Breast epithelium (tissue), 4 donors: ENCODE data around the gene SPIRE1. TPM values are rescaled to one million over a fixed set of nuclear protein-coding genes. Genes with fewer than 3 reads are reported as not detected.

Experiments used
- DNase-seq, 2 donors: peaks; one replicate each; pipeline ENCODE4 v3.0.0-alpha.2; 2019; ENCODE audit warnings: low spot score in 2 of 2
- H3K27ac ChIP-seq, 2 donors: fragments of 200-600 bp; sonication (generic) in 1 of 2; one replicate each; pipeline ENCODE4 v1.5.1; 2016 to 2019; ENCODE audit warnings: mild to moderate bottlenecking in 1 of 2
- H3K27me3 ChIP-seq, 2 donors: fragments of 200-600 bp; sonication (generic) in 1 of 2; one replicate each; pipeline versions ENCODE4 v1.5.1 to v1.6.0; 2017 to 2019; ENCODE audit warnings: control low read depth in 1 of 2, mild to moderate bottlenecking in 1 of 2
- H3K36me3 ChIP-seq: fragments of 200-600 bp; one replicate; pipeline ENCODE4 v1.5.1; 2019
- H3K4me1 ChIP-seq, 2 donors: fragments of 200-600 bp; sonication (generic); one replicate each; pipeline ENCODE4 v1.5.1; 2016 to 2019; ENCODE audit warnings: control low read depth in 1 of 2
- H3K4me3 ChIP-seq, 3 donors: fragments of 200-600 bp; sonication (generic); 1 replicate in 2 of 3; 2 replicates in 1 of 3; pipeline ENCODE4 v1.5.1; 2016 to 2019; ENCODE audit warnings: mild to moderate bottlenecking in 3 of 3, moderate library complexity in 2 of 3
- H3K9me3 ChIP-seq, 2 donors: fragments of 200-600 bp; sonication (generic) in 1 of 2; one replicate each; pipeline ENCODE4 v1.5.1; 2016 to 2019; ENCODE audit warnings: control low read depth in 1 of 2
- POLR2A ChIP-seq: fragments of 450-650 bp; IDR thresholded peaks from one replicate; pipeline ENCODE4 v1.6.1; 2016; ENCODE audit warnings: antibody characterized with exemption, mild to moderate bottlenecking, moderate library complexity
- POLR2AphosphoS5 ChIP-seq, 3 donors: sonication (generic); formaldehyde crosslinking; IDR thresholded peaks; one replicate each; pipeline ENCODE4 v1.6.1; 2017; ENCODE audit warnings: antibody characterized with exemption in 3 of 3
- intact Hi-C: fragments of 100-400 bp; cut with DNase I; formaldehyde crosslinking; loops from one replicate; pipeline ENCODE4 v1.15.1; 2023; ENCODE audit warnings: low total_unique reads
- total RNA-seq, 3 donors: library from RNA; depleted of rRNA; stranded (reverse); fragments of >200 nt; gene quantifications; one replicate each; pipeline ENCODE4 v1.1.0, GENCODE V29; 2016
- TF ChIP-seq, protein P1 (sequence below), 3 donors: fragments of 450-650 bp; IDR thresholded peaks; one replicate each; pipeline ENCODE4 v1.5.1; 2016 to 2017; ENCODE audit warnings: antibody characterized with exemption in 3 of 3, mild to moderate bottlenecking in 3 of 3, moderate library complexity in 3 of 3

Gene SPIRE1
- total RNA-seq, 3 donors from 2014 or later: 24.3 to 38.5 (median 25.9) TPM

GRCh38 chr18:12515550-12515949 is 142.4 kb downstream of the SPIRE1 start:
- no peak for DNase-seq
- intact Hi-C loops: loop anchor here (10.0 kb wide), 1 partner anchor 101 kb away; no protein-coding TSS in a partner anchor
- Histone ChIP-seq H3K9me3 (no peaks in the 10 kb centered on the region), H3K27me3 (no peaks in the 10 kb centered on the region), H3K36me3 (no peaks in the 10 kb centered on the region), H3K27ac (no peak overlapping the region), H3K4me1 (no peaks in the 10 kb centered on the region), H3K4me3 (no peak overlapping the region)
- TF ChIP-seq POLR2A (no peak), POLR2AphosphoS5 (IDR thresholded peaks at IDR 0.05) (no peak)
- TF ChIP-seq, protein P1, sequence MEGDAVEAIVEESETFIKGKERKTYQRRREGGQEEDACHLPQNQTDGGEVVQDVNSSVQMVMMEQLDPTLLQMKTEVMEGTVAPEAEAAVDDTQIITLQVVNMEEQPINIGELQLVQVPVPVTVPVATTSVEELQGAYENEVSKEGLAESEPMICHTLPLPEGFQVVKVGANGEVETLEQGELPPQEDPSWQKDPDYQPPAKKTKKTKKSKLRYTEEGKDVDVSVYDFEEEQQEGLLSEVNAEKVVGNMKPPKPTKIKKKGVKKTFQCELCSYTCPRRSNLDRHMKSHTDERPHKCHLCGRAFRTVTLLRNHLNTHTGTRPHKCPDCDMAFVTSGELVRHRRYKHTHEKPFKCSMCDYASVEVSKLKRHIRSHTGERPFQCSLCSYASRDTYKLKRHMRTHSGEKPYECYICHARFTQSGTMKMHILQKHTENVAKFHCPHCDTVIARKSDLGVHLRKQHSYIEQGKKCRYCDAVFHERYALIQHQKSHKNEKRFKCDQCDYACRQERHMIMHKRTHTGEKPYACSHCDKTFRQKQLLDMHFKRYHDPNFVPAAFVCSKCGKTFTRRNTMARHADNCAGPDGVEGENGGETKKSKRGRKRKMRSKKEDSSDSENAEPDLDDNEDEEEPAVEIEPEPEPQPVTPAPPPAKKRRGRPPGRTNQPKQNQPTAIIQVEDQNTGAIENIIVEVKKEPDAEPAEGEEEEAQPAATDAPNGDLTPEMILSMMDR (IDR thresholded peaks at IDR 0.05): no peak

DNA sequence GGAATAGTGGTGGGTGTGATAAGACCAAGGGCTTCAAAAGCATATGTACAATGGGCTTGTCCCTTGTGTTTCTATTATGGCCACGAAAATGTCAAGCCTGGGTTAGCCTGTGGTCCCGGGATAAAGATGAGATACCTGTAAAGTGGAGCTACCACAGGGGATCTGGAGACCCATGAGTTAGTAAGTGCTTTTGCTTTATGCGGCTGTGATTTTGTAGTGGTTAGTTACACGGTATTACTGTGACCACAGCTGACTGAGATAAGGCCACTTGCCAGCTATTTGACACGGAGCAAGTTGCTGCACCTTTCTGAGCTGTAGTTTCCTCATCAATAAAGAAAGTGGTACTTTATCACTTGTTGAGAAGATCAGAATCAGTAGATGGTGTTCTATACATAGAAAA is 150.9 kb downstream of the SPIRE1 start:
- no peaks in the 10 kb centered on the region for H3K36me3 ChIP-seq
- intact Hi-C loops: no loop called here
- no peak overlapping the region for H3K4me3 ChIP-seq
- no peak for DNase-seq
- TF ChIP-seq POLR2A (no peak), POLR2AphosphoS5 (IDR thresholded peaks at IDR 0.05) (no peak)
- TF ChIP-seq, protein P1 (IDR thresholded peaks at IDR 0.05): no peak
- no peaks in the 10 kb centered on the region for H3K4me1 ChIP-seq
- no peaks in the 10 kb centered on the region for H3K27me3 ChIP-seq
- no peak overlapping the region for H3K27ac ChIP-seq
- no peaks in the 10 kb centered on the region for H3K9me3 ChIP-seq

GRCh38 chr18:12500986-12501385 is 156.9 kb downstream of the SPIRE1 start:
- H3K9me3 ChIP-seq: no peaks in the 10 kb centered on the region
- H3K27me3 ChIP-seq: no peaks in the 10 kb centered on the region
- H3K36me3 ChIP-seq: no peaks in the 10 kb centered on the region
- DNase-seq: no peak
- H3K27ac ChIP-seq: no peak overlapping the region
- no peaks in the 10 kb centered on the region for H3K4me1 ChIP-seq
- TF ChIP-seq POLR2A (no peak), POLR2AphosphoS5 (IDR thresholded peaks at IDR 0.05) (no peak)
- TF ChIP-seq, protein P1 (IDR thresholded peaks at IDR 0.05): no peak
- intact Hi-C loops: no loop called here
- no peak overlapping the region for H3K4me3 ChIP-seq

DNA sequence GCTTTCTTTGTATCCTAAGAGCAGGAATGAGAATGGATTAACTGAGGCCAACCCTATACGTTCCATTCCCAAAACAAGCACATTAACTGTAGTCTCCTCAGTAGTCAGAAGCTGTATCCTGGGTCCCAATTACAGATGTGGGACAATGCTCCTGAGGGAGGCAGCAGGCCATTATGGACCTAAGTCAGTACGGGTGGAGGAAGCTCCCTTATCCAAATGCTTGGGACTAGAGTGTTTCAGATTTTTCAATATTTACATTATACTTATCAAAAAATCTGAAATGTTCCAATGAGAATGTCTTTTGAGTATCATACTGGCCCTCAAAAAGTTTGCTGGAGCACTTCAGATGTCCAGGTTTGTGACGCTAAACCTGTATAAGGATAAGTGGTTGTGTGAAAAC is 160.1 kb downstream of the SPIRE1 start:
- H3K4me3 ChIP-seq: no peak overlapping the region
- H3K36me3 ChIP-seq: no peaks in the 10 kb centered on the region
- H3K27me3 ChIP-seq: no peaks in the 10 kb centered on the region
- no peaks in the 10 kb centered on the region for H3K4me1 ChIP-seq
- DNase-seq: no peak
- no peak overlapping the region for H3K27ac ChIP-seq
- intact Hi-C loops: no loop called here
- TF ChIP-seq POLR2AphosphoS5 (IDR thresholded peaks at IDR 0.05): no peak
- TF ChIP-seq, protein P1 (IDR thresholded peaks at IDR 0.05): no peak
- no peak for TF ChIP-seq POLR2A
- H3K9me3 ChIP-seq: no peaks in the 10 kb centered on the region

GRCh38 chr18:12497296-12497695 is 160.6 kb downstream of the SPIRE1 start:
- DNase-seq: no peak
- no peak overlapping the region for H3K27ac ChIP-seq
- no peak overlapping the region for H3K4me3 ChIP-seq
- H3K4me1 ChIP-seq: no peaks in the 10 kb centered on the region
- H3K9me3 ChIP-seq: no peaks in the 10 kb centered on the region
- no peaks in the 10 kb centered on the region for H3K27me3 ChIP-seq
- intact Hi-C loops: no loop called here
- no peaks in the 10 kb centered on the region for H3K36me3 ChIP-seq
- TF ChIP-seq POLR2A (no peak), POLR2AphosphoS5 (IDR thresholded peaks at IDR 0.05) (no peak)
- TF ChIP-seq, protein P1 (IDR thresholded peaks at IDR 0.05): no peak
